ENCODE results near the gene ADI1. TPM values are rescaled to one million over a fixed set of nuclear protein-coding genes. Genes with fewer than 3 reads are reported as not detected.

Gene ADI1
- total and polyA plus RNA-seq, 10 of the 15 experiments (the other 5 are each of a cell fraction or from before 2014, with no cell fraction given): 4.4 to 78.7 (median 17.2) TPM

- intact Hi-C loops (cut with micrococcal nuclease; ENCODE audit: unreplicated experiment) (no loop called here), in situ Hi-C loops (cut with MboI) (no loop called here)
- RAD21 ChIA-PET (ENCODE audit: unreplicated experiment): no interaction called here
- Histone ChIP-seq H3K4me3 (no peak overlapping the region), H2AFZ (ENCODE audit: control insufficient read depth, low read depth, low read length) (no peak overlapping the region), H3K4me2 (ENCODE audit: control insufficient read depth, insufficient read depth) (no peak overlapping the region), H3K27me3 (replicated peaks in 1 of 2; ENCODE audit: control insufficient read depth in 2 of 2, insufficient read depth in 2 of 2, low read length in 1 of 2) (no peaks in the 10 kb centered on the region), H3K9ac (ENCODE audit: control insufficient read depth, insufficient read depth, low read length) (no peak overlapping the region), H4K20me1 (ENCODE audit: control insufficient read depth, insufficient read depth) (no peaks in the 10 kb centered on the region), H3K79me2 (ENCODE audit: control insufficient read depth, insufficient read depth, low read length) (no peaks in the 10 kb centered on the region), H3K9me3 (replicated peaks; ENCODE audit: control insufficient read depth, insufficient read depth, low read length) (no peaks in the 10 kb centered on the region), H3K27ac (ENCODE audit: control insufficient read depth, insufficient read depth) (no peak overlapping the region), H3K36me3 (ENCODE audit: control insufficient read depth in 2 of 2, insufficient read depth in 2 of 2, low read length in 1 of 2) (no peaks in the 10 kb centered on the region), H3K4me1 (ENCODE audit: control insufficient read depth, insufficient read depth, low read length) (no peaks in the 10 kb centered on the region)
- SMC1A ChIA-PET (ENCODE audit: uncharacterized antibody, unreplicated experiment): no interaction called here
- WGBS (ENCODE audit: insufficient coverage, insufficient replicate concordance, low lambda C conversion rate, missing lambda C conversion rate): 91% methylated on average over 20 of the region's 22 CpGs
- CTCF ChIA-PET: no interaction called here
- ATAC-seq: no peak
- BruUV-seq (replicated peaks): no TSS peak
- no peak for FAIRE-seq
- DNase-seq (ENCODE audit: low read depth, low spot score): no peak
- POLR2A ChIA-PET: no interaction called here
- TF ChIP-seq CBFB (IDR thresholded peaks at IDR 0.05; ENCODE audit: low read depth) (no peak), SUZ12 (IDR thresholded peaks at IDR 0.05; ENCODE audit: unreplicated experiment) (no peak), MXI1 (IDR thresholded peaks at IDR 0.05; ENCODE audit: low read depth, low read length) (no peak), LARP7 (IDR thresholded peaks at IDR 0.05) (no peak), RELB (IDR thresholded peaks at IDR 0.05; ENCODE audit: low read depth) (no peak), ZNF207 (IDR thresholded peaks at IDR 0.05; ENCODE audit: borderline replicate concordance) (no peak), TCF3 (IDR thresholded peaks at IDR 0.05; ENCODE audit: borderline replicate concordance, insufficient read depth, low read depth, low read length) (no peak), SREBF2 (IDR thresholded peaks at IDR 0.05; ENCODE audit: low read length) (no peak), ZBED1 (IDR thresholded peaks at IDR 0.05; ENCODE audit: borderline replicate concordance) (no peak), ATF2 (IDR thresholded peaks at IDR 0.05; ENCODE audit: low read length) (no peak), IRF3 (IDR thresholded peaks at IDR 0.05) (no peak), BCL11A (IDR thresholded peaks at IDR 0.05; ENCODE audit: low read depth, low read length) (no peak), BRCA1 (IDR thresholded peaks at IDR 0.05; ENCODE audit: low read depth, low read length) (no peak)
- TF ChIP-seq, protein P1, sequence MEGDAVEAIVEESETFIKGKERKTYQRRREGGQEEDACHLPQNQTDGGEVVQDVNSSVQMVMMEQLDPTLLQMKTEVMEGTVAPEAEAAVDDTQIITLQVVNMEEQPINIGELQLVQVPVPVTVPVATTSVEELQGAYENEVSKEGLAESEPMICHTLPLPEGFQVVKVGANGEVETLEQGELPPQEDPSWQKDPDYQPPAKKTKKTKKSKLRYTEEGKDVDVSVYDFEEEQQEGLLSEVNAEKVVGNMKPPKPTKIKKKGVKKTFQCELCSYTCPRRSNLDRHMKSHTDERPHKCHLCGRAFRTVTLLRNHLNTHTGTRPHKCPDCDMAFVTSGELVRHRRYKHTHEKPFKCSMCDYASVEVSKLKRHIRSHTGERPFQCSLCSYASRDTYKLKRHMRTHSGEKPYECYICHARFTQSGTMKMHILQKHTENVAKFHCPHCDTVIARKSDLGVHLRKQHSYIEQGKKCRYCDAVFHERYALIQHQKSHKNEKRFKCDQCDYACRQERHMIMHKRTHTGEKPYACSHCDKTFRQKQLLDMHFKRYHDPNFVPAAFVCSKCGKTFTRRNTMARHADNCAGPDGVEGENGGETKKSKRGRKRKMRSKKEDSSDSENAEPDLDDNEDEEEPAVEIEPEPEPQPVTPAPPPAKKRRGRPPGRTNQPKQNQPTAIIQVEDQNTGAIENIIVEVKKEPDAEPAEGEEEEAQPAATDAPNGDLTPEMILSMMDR (IDR thresholded peaks at IDR 0.05 in 2 of 3, conservative IDR thresholded peaks at IDR 0.05 in 1 of 3; ENCODE audit: control insufficient read depth in 2 of 3, extremely low read depth in 1 of 3, insufficient read depth in 1 of 3, low read depth in 3 of 3, low read length in 3 of 3): no peak
- TF ChIP-seq, protein P2, sequence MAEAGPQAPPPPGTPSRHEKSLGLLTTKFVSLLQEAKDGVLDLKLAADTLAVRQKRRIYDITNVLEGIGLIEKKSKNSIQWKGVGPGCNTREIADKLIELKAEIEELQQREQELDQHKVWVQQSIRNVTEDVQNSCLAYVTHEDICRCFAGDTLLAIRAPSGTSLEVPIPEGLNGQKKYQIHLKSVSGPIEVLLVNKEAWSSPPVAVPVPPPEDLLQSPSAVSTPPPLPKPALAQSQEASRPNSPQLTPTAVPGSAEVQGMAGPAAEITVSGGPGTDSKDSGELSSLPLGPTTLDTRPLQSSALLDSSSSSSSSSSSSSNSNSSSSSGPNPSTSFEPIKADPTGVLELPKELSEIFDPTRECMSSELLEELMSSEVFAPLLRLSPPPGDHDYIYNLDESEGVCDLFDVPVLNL (IDR thresholded peaks at IDR 0.05; ENCODE audit: low read depth, low read length): no peak
Observed at GRCh38 chr2:3526871-3527270, 7.5 kb upstream of the ADI1 start.
